OCI-LY7 (cell line): ENCODE measurements around the gene CYP17A1.

Experiments
- EZH2phosphoT487 ChIP-seq: fragments of 200-600 bp; sonication (generic); IDR thresholded peaks from 2 replicates; pipeline ENCODE4 v1.6.1; 2018; ENCODE audit warnings: low read depth, borderline replicate concordance, mild to moderate bottlenecking, mixed run types, antibody characterized with exemption, low read length, moderate library complexity, mixed read lengths
- TF ChIP-seq, protein P1 (sequence below): fragments of 200-600 bp; sonication (generic); conservative IDR thresholded peaks from 2 replicates; pipeline ENCODE4 v1.5.1; 2014; ENCODE audit warnings: mild to moderate bottlenecking, antibody characterized with exemption, low read length, moderate library complexity, mixed read lengths

DNA sequence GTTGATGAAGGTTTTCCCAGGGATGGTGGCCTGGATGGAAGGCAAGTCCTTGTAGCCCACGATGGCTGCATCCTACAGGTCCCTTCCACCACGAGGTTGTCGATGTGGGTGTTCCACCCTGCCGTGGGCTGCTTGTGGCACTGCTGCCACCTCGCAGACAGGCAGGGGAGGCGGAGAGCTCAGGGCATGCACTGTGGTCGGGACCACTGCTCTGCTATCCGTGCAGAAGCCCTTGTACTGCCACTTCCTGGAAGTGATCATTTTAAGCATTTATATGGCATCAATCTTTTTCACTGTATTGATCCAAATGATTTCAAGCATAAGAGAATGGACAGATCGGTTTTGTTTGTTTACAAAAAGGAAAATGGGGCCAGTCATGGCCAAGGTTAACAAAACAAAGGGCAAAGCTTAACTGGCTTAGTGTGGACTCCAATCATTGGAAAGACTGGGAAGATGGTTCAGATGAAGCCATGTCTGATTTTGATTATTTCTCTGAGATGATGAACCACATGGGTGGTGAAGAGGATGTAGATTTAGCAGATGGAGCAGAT is 8.2 kb upstream of the CYP17A1 start:
- TF ChIP-seq, protein P1, sequence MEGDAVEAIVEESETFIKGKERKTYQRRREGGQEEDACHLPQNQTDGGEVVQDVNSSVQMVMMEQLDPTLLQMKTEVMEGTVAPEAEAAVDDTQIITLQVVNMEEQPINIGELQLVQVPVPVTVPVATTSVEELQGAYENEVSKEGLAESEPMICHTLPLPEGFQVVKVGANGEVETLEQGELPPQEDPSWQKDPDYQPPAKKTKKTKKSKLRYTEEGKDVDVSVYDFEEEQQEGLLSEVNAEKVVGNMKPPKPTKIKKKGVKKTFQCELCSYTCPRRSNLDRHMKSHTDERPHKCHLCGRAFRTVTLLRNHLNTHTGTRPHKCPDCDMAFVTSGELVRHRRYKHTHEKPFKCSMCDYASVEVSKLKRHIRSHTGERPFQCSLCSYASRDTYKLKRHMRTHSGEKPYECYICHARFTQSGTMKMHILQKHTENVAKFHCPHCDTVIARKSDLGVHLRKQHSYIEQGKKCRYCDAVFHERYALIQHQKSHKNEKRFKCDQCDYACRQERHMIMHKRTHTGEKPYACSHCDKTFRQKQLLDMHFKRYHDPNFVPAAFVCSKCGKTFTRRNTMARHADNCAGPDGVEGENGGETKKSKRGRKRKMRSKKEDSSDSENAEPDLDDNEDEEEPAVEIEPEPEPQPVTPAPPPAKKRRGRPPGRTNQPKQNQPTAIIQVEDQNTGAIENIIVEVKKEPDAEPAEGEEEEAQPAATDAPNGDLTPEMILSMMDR: no peak
- no peak for TF ChIP-seq EZH2phosphoT487
